K562 (cell line): Measurements from ENCODE around the gene RELCH. TPM values are rescaled to one million over a fixed set of nuclear protein-coding genes. Genes with fewer than 3 reads are reported as not detected.
A peak's percentile ranks its signal among the peaks of the same experiment; 100 is the strongest.

ENCODE experiments used
- CREBBP ChIP-seq: IDR thresholded peaks from one replicate; pipeline ENCODE4 v1.6.1; 2012; ENCODE audit warnings: low read depth, mild to moderate bottlenecking, control low read depth, inconsistent platforms, low read length
- CTBP1 ChIP-seq: fragments of 450-650 bp; IDR thresholded peaks from 2 replicates; pipeline ENCODE4 v1.6.1; 2016; ENCODE audit warnings: borderline replicate concordance
- FOXJ2 ChIP-seq: fragments of 200-800 bp; sonication (Bioruptor generic); IDR thresholded peaks from 2 replicates; pipeline ENCODE4 v1.6.1; 2016; ENCODE audit warnings: missing genetic modification characterization, missing compliant biosample characterization
- FOXK2 ChIP-seq, 2 experiments: fragments of 450-650 bp; IDR thresholded peaks in 1 of 2; conservative IDR thresholded peaks in 1 of 2; 2 replicates each; pipeline ENCODE4 v1.6.1; 2016; ENCODE audit warnings: low read depth in 2 of 2, mild to moderate bottlenecking in 1 of 2
- GATAD2B ChIP-seq: fragments of 450-650 bp; IDR thresholded peaks from 2 replicates; pipeline ENCODE4 v1.6.1; 2017; ENCODE audit warnings: mild to moderate bottlenecking, borderline replicate concordance
- MYC ChIP-seq, 2 experiments: fragments of 250-450 bp in 1 of 2; sonication (Bioruptor Pico) in 1 of 2; IDR thresholded peaks; 2 replicates each; pipeline versions ENCODE4 v1.5.1 to v1.6.1; 2012 to 2021; ENCODE audit warnings: low read depth in 2 of 2, borderline replicate concordance in 1 of 2, improper control_type of control experiment in 1 of 2, low read length in 1 of 2, mild to moderate bottlenecking in 1 of 2, moderate library complexity in 1 of 2
- SMARCA4 ChIP-seq: fragments of 450-650 bp; IDR thresholded peaks from 2 replicates; pipeline ENCODE4 v1.6.1; 2016
- SOX6 ChIP-seq: fragments of 450-650 bp; IDR thresholded peaks from 2 replicates; pipeline ENCODE4 v1.6.1; 2014; ENCODE audit warnings: mild to moderate bottlenecking
- polyA plus RNA-seq, 8 experiments: library from polyadenylated mRNA; depleted of rRNA in 4 of 8; stranded (reverse) in 5 of 8; unstranded in 3 of 8; fragments of >200 nt; fragmentation: Nextera tagmentation in 2 of 8; fragmentation: Illumina TruSeq in 1 of 8; extraction: Ambion mirVana in 2 of 8; extraction: Trizol in 1 of 8; gene quantifications; 2 replicates each; pipeline versions ENCODE4 v1.2.1 to v1.2.3, GENCODE V29; 2011 to 2014; ENCODE audit warnings: inconsistent platforms in 1 of 8, missing spikeins in 1 of 8
- total RNA-seq, 7 experiments: library from RNA; depleted of rRNA in 6 of 7; stranded (reverse); fragments of >200 nt in 6 of 7; fragmentation: Illumina TruSeq in 2 of 7; extraction: Trizol in 2 of 7; gene quantifications; 2 replicates each; pipeline versions ENCODE4 v1.2.1 to v1.2.3, GENCODE V29; 2011 to 2021; ENCODE audit warnings: low replicate concordance in 1 of 7
- TF ChIP-seq, protein P1 (sequence below): fragments of 450-650 bp; IDR thresholded peaks from 2 replicates; pipeline ENCODE4 v1.6.1; 2016; ENCODE audit warnings: mild to moderate bottlenecking, moderate library complexity
- TF ChIP-seq, protein P2 (sequence below): fragments of 450-650 bp; IDR thresholded peaks from 2 replicates; pipeline ENCODE4 v1.6.1; 2016; ENCODE audit warnings: borderline replicate concordance
- TF ChIP-seq, protein P3 (sequence below): IDR thresholded peaks from 3 replicates; pipeline ENCODE4 v1.6.1; 2011; ENCODE audit warnings: borderline replicate concordance, mild to moderate bottlenecking; ENCODE audit not compliant: insufficient read length, insufficient read depth
- TF ChIP-seq, protein P4 (sequence below), 2 experiments: fragments of 450-650 bp; IDR thresholded peaks; 2 replicates each; pipeline ENCODE4 v1.6.1; 2016

RELCH gene
- total and polyA plus RNA-seq, 9 of the 15 experiments (the other 6 are each of a cell fraction or from before 2014, with no cell fraction given) = 1.4 to 13.6 (median 7.6) TPM

DNA sequence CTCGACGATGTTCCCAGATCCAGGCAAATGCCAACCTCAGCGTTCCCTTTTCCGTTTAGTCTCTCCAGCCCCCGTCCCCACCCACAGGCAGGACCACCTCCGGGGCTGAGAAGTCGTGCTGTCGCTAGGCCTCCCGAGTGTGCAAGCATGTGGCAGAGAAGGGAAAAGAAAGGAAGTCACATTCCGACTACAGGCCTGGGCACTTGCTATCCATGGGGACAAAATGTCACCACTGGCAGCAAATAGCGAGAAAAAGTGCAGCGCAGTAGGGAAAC, 619 bp upstream of the RELCH start (continued):
- TF ChIP-seq, protein P1, sequence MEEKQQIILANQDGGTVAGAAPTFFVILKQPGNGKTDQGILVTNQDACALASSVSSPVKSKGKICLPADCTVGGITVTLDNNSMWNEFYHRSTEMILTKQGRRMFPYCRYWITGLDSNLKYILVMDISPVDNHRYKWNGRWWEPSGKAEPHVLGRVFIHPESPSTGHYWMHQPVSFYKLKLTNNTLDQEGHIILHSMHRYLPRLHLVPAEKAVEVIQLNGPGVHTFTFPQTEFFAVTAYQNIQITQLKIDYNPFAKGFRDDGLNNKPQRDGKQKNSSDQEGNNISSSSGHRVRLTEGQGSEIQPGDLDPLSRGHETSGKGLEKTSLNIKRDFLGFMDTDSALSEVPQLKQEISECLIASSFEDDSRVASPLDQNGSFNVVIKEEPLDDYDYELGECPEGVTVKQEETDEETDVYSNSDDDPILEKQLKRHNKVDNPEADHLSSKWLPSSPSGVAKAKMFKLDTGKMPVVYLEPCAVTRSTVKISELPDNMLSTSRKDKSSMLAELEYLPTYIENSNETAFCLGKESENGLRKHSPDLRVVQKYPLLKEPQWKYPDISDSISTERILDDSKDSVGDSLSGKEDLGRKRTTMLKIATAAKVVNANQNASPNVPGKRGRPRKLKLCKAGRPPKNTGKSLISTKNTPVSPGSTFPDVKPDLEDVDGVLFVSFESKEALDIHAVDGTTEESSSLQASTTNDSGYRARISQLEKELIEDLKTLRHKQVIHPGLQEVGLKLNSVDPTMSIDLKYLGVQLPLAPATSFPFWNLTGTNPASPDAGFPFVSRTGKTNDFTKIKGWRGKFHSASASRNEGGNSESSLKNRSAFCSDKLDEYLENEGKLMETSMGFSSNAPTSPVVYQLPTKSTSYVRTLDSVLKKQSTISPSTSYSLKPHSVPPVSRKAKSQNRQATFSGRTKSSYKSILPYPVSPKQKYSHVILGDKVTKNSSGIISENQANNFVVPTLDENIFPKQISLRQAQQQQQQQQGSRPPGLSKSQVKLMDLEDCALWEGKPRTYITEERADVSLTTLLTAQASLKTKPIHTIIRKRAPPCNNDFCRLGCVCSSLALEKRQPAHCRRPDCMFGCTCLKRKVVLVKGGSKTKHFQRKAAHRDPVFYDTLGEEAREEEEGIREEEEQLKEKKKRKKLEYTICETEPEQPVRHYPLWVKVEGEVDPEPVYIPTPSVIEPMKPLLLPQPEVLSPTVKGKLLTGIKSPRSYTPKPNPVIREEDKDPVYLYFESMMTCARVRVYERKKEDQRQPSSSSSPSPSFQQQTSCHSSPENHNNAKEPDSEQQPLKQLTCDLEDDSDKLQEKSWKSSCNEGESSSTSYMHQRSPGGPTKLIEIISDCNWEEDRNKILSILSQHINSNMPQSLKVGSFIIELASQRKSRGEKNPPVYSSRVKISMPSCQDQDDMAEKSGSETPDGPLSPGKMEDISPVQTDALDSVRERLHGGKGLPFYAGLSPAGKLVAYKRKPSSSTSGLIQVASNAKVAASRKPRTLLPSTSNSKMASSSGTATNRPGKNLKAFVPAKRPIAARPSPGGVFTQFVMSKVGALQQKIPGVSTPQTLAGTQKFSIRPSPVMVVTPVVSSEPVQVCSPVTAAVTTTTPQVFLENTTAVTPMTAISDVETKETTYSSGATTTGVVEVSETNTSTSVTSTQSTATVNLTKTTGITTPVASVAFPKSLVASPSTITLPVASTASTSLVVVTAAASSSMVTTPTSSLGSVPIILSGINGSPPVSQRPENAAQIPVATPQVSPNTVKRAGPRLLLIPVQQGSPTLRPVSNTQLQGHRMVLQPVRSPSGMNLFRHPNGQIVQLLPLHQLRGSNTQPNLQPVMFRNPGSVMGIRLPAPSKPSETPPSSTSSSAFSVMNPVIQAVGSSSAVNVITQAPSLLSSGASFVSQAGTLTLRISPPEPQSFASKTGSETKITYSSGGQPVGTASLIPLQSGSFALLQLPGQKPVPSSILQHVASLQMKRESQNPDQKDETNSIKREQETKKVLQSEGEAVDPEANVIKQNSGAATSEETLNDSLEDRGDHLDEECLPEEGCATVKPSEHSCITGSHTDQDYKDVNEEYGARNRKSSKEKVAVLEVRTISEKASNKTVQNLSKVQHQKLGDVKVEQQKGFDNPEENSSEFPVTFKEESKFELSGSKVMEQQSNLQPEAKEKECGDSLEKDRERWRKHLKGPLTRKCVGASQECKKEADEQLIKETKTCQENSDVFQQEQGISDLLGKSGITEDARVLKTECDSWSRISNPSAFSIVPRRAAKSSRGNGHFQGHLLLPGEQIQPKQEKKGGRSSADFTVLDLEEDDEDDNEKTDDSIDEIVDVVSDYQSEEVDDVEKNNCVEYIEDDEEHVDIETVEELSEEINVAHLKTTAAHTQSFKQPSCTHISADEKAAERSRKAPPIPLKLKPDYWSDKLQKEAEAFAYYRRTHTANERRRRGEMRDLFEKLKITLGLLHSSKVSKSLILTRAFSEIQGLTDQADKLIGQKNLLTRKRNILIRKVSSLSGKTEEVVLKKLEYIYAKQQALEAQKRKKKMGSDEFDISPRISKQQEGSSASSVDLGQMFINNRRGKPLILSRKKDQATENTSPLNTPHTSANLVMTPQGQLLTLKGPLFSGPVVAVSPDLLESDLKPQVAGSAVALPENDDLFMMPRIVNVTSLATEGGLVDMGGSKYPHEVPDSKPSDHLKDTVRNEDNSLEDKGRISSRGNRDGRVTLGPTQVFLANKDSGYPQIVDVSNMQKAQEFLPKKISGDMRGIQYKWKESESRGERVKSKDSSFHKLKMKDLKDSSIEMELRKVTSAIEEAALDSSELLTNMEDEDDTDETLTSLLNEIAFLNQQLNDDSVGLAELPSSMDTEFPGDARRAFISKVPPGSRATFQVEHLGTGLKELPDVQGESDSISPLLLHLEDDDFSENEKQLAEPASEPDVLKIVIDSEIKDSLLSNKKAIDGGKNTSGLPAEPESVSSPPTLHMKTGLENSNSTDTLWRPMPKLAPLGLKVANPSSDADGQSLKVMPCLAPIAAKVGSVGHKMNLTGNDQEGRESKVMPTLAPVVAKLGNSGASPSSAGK = peak; percentile 12; the same call in 1 of the 2 replicates
- TF ChIP-seq, protein P2, sequence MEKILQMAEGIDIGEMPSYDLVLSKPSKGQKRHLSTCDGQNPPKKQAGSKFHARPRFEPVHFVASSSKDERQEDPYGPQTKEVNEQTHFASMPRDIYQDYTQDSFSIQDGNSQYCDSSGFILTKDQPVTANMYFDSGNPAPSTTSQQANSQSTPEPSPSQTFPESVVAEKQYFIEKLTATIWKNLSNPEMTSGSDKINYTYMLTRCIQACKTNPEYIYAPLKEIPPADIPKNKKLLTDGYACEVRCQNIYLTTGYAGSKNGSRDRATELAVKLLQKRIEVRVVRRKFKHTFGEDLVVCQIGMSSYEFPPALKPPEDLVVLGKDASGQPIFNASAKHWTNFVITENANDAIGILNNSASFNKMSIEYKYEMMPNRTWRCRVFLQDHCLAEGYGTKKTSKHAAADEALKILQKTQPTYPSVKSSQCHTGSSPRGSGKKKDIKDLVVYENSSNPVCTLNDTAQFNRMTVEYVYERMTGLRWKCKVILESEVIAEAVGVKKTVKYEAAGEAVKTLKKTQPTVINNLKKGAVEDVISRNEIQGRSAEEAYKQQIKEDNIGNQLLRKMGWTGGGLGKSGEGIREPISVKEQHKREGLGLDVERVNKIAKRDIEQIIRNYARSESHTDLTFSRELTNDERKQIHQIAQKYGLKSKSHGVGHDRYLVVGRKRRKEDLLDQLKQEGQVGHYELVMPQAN = peak; percentile 75
- TF ChIP-seq CTBP1 (peak; percentile 36; the same call in 1 of the 2 replicates), FOXJ2 (tag) (no peak), SOX6 (no peak), MYC (IDR thresholded peaks at IDR 0.05; ENCODE audit: low read depth, low read length) (peak; percentile 15; the same call in 1 of the 2 replicates), MYC (CRISPR knock-in tag; IDR thresholded peaks at IDR 0.05; ENCODE audit: borderline replicate concordance, low read depth) (no peak), FOXK2 (conservative IDR thresholded peaks at IDR 0.05 in 1 of 2, IDR thresholded peaks at IDR 0.05 in 1 of 2; ENCODE audit: low read depth in 2 of 2) (0 out of 4 replicates have a peak, but pooled peaks have one; percentile 21 to 24), CREBBP (no peak), SMARCA4 (0 out of 2 replicates have a peak, but pooled peaks have one; percentile 14), GATAD2B (0 out of 2 replicates have a peak, but pooled peaks have one; percentile 26)
- TF ChIP-seq, protein P3, sequence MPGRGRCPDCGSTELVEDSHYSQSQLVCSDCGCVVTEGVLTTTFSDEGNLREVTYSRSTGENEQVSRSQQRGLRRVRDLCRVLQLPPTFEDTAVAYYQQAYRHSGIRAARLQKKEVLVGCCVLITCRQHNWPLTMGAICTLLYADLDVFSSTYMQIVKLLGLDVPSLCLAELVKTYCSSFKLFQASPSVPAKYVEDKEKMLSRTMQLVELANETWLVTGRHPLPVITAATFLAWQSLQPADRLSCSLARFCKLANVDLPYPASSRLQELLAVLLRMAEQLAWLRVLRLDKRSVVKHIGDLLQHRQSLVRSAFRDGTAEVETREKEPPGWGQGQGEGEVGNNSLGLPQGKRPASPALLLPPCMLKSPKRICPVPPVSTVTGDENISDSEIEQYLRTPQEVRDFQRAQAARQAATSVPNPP = no peak
- TF ChIP-seq, protein P4, sequence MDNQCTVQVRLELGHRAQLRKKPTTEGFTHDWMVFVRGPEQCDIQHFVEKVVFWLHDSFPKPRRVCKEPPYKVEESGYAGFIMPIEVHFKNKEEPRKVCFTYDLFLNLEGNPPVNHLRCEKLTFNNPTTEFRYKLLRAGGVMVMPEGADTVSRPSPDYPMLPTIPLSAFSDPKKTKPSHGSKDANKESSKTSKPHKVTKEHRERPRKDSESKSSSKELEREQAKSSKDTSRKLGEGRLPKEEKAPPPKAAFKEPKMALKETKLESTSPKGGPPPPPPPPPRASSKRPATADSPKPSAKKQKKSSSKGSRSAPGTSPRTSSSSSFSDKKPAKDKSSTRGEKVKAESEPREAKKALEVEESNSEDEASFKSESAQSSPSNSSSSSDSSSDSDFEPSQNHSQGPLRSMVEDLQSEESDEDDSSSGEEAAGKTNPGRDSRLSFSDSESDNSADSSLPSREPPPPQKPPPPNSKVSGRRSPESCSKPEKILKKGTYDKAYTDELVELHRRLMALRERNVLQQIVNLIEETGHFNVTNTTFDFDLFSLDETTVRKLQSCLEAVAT (IDR thresholded peaks at IDR 0.05) = 0 out of 4 replicates have a peak, but pooled peaks of 1 of the 2 experiments have one; percentile 15
